H1 (cell line): ENCODE measurements around the gene AHDC1. TPM values are rescaled to one million over a fixed set of nuclear protein-coding genes. Genes with fewer than 3 reads are reported as not detected.

ENCODE experiments used
- CTCF ChIA-PET: fragments of 300-600 bp; sonication (Branson Sonifier 250); formaldehyde crosslinking; loops from one replicate; lab custom pipeline; 2021; ENCODE audit not compliant: partially characterized antibody; lab: Charles Lee
- POLR2A ChIA-PET: fragments of 300-600 bp; sonication (Branson Sonifier 250); formaldehyde crosslinking; loops from one replicate; lab custom pipeline; 2021; ENCODE audit warnings: inconsistent platforms; ENCODE audit not compliant: partially characterized antibody; lab: Charles Lee
- DNase-seq, 2 experiments: peaks; one replicate each; pipeline versions ENCODE4 v3.0.0 to v3.0.0-alpha.2; 2010 to 2022; ENCODE audit warnings: low spot score in 2 of 2, low read depth in 1 of 2, mixed read lengths in 1 of 2
- FAIRE-seq: peaks from 2 replicates; lab custom pipeline; 2011; peaks lifted over from hg19 to GRCh38; lab: Jason Lieb, UNC
- H2AFZ ChIP-seq: 2 replicates; pipeline ENCODE4 v1.8.1; 2012; ENCODE audit warnings: low read length, inconsistent platforms
- H2AK5ac ChIP-seq: 2 replicates; pipeline ENCODE4 v1.6.1; 2013; ENCODE audit warnings: low read depth, low read length
- H2BK120ac ChIP-seq: replicated peaks from 2 replicates; pipeline ENCODE3; 2013; ENCODE audit warnings: low read depth, low read length, inconsistent platforms
- H2BK12ac ChIP-seq: 2 replicates; pipeline ENCODE4 v1.6.1; 2013; ENCODE audit warnings: low read depth, low read length
- H2BK15ac ChIP-seq: 2 replicates; pipeline ENCODE4 v1.6.1; 2013; ENCODE audit warnings: low read length
- H2BK20ac ChIP-seq: 2 replicates; pipeline ENCODE4 v1.6.1; 2013; ENCODE audit warnings: low read length
- H2BK5ac ChIP-seq: 2 replicates; pipeline ENCODE4 v1.6.1; 2013; ENCODE audit warnings: low read depth, low read length
- H3K14ac ChIP-seq: 2 replicates; pipeline ENCODE4 v1.6.1; 2013; ENCODE audit warnings: inconsistent platforms; ENCODE audit not compliant: insufficient read length
- H3K18ac ChIP-seq: 2 replicates; pipeline ENCODE4 v1.6.1; 2013; ENCODE audit warnings: low read length; ENCODE audit errors: extremely low read depth
- H3K23ac ChIP-seq: 2 replicates; pipeline ENCODE4 v1.6.1; 2013; ENCODE audit warnings: inconsistent platforms; ENCODE audit not compliant: insufficient read length
- H3K23me2 ChIP-seq: 2 replicates; pipeline ENCODE4 v1.6.1; 2013; ENCODE audit warnings: low read depth, low read length
- H3K27ac ChIP-seq: 2 replicates; pipeline ENCODE4 v1.6.1; 2011; ENCODE audit warnings: low read depth, low read length, inconsistent platforms
- H3K27me3 ChIP-seq, 4 experiments: replicated peaks in 1 of 4; 1 replicate in 1 of 4; 2 replicates in 3 of 4; pipeline versions ENCODE4 v1.6.1 to v1.8.1; 2011 to 2013; ENCODE audit warnings: low read length in 3 of 4, mild to moderate bottlenecking in 3 of 4, inconsistent platforms in 2 of 4, mixed read lengths in 2 of 4, moderate library complexity in 1 of 4; ENCODE audit not compliant: control insufficient read depth in 3 of 4, insufficient read depth in 3 of 4; ENCODE audit errors: extremely low read depth in 1 of 4
- H3K36me3 ChIP-seq, 4 experiments: 2 replicates each; pipeline versions ENCODE4 v1.6.1 to v1.8.1; 2011 to 2013; ENCODE audit warnings: mild to moderate bottlenecking in 4 of 4, low read length in 3 of 4, moderate library complexity in 2 of 4, control low read depth in 1 of 4, inconsistent platforms in 1 of 4; ENCODE audit not compliant: insufficient read depth in 4 of 4, control insufficient read depth in 2 of 4
- H3K4ac ChIP-seq: replicated peaks from 2 replicates; pipeline ENCODE3; 2013; ENCODE audit warnings: low read length, low read depth, mixed read lengths, inconsistent platforms; ENCODE audit not compliant: insufficient read length
- H3K4me1 ChIP-seq, 4 experiments: replicated peaks in 1 of 4; 1 replicate in 1 of 4; 2 replicates in 3 of 4; pipeline versions ENCODE4 v1.6.1 to v1.8.1; 2011 to 2013; ENCODE audit warnings: low read length in 3 of 4, inconsistent platforms in 2 of 4, mixed read lengths in 1 of 4; ENCODE audit not compliant: insufficient read depth in 4 of 4, control insufficient read depth in 3 of 4
- H3K4me2 ChIP-seq, 2 experiments: 2 replicates each; pipeline versions ENCODE4 v1.6.1 to v1.8.1; 2011 to 2013; ENCODE audit warnings: low read depth in 2 of 2, low read length in 2 of 2, control low read depth in 1 of 2, inconsistent platforms in 1 of 2, mild to moderate bottlenecking in 1 of 2; ENCODE audit not compliant: insufficient read depth in 1 of 2
- H3K4me3 ChIP-seq, 4 experiments: fragments of 200-600, 300-600 bp in 1 of 4; sonication (generic), shearing (Covaris generic), sonication (Bioruptor Twin) in 1 of 4; 2 replicates each; pipeline versions ENCODE4 v1.5.1 to v1.8.1; 2011 to 2016; ENCODE audit warnings: low read length in 4 of 4, low read depth in 3 of 4, control low read depth in 2 of 4, inconsistent platforms in 2 of 4, mild to moderate bottlenecking in 2 of 4, mixed read lengths in 1 of 4, moderate library complexity in 1 of 4; ENCODE audit not compliant: insufficient read depth in 2 of 4; ENCODE audit errors: extremely low read depth in 1 of 4
- H3K56ac ChIP-seq: replicated peaks from 2 replicates; pipeline ENCODE3; 2013; ENCODE audit warnings: low read depth, mild to moderate bottlenecking, mixed read lengths, low read length, inconsistent platforms; ENCODE audit not compliant: insufficient read length
- H3K79me1 ChIP-seq: 2 replicates; pipeline ENCODE4 v1.6.1; 2013; ENCODE audit warnings: low read depth, low read length, control low read depth
- H3K79me2 ChIP-seq, 2 experiments: 2 replicates each; pipeline versions ENCODE4 v1.6.1 to v1.8.1; 2012 to 2013; ENCODE audit warnings: low read length in 2 of 2, mild to moderate bottlenecking in 2 of 2, inconsistent platforms in 1 of 2; ENCODE audit not compliant: insufficient read depth in 2 of 2, control insufficient read depth in 1 of 2
- H3K9ac ChIP-seq, 4 experiments: replicated peaks in 1 of 4; 1 replicate in 1 of 4; 2 replicates in 3 of 4; pipeline versions ENCODE4 v1.6.1 to v1.8.1; 2011 to 2013; ENCODE audit warnings: low read depth in 3 of 4, low read length in 3 of 4, control low read depth in 2 of 4, mild to moderate bottlenecking in 2 of 4, moderate library complexity in 2 of 4, inconsistent platforms in 1 of 4; ENCODE audit errors: extremely low read depth in 1 of 4
- H3K9me3 ChIP-seq, 2 experiments: 2 replicates each; pipeline versions ENCODE4 v1.6.1 to v1.8.1; 2012 to 2013; ENCODE audit warnings: mild to moderate bottlenecking in 2 of 2, moderate library complexity in 2 of 2, control low read depth in 1 of 2, inconsistent platforms in 1 of 2, low read depth in 1 of 2, low read length in 1 of 2, mixed read lengths in 1 of 2; ENCODE audit not compliant: insufficient read depth in 2 of 2
- H4K20me1 ChIP-seq, 2 experiments: replicated peaks in 1 of 2; 2 replicates each; pipeline versions ENCODE3 to v1.8.1; 2011 to 2013; ENCODE audit warnings: inconsistent platforms in 2 of 2, low read length in 2 of 2, mild to moderate bottlenecking in 1 of 2; ENCODE audit not compliant: insufficient read depth in 2 of 2, control insufficient read depth in 1 of 2
- H4K5ac ChIP-seq: 2 replicates; pipeline ENCODE4 v1.6.1; 2013; ENCODE audit warnings: low read length, low read depth, mixed read lengths, inconsistent platforms; ENCODE audit not compliant: insufficient read length
- H4K8ac ChIP-seq: 2 replicates; pipeline ENCODE4 v1.8.0; 2013; ENCODE audit warnings: mild to moderate bottlenecking, moderate library complexity, low read length, inconsistent platforms; ENCODE audit not compliant: insufficient read depth; ENCODE audit errors: extremely low read depth
- H4K91ac ChIP-seq: replicated peaks from 2 replicates; pipeline ENCODE3; 2013; ENCODE audit warnings: low read length, mixed read lengths, inconsistent platforms; ENCODE audit not compliant: insufficient read length
- ASH2L ChIP-seq: fragments of 200-600, 300-600 bp; sonication (generic); IDR thresholded peaks from one replicate; pipeline ENCODE4 v1.7.1; 2017; ENCODE audit warnings: low read length
- KDM1A ChIP-seq: fragments of 200-600, 300-600 bp; sonication (generic); IDR thresholded peaks from 2 replicates; pipeline ENCODE4 v1.7.1; 2016; ENCODE audit warnings: mild to moderate bottlenecking, low read length, borderline replicate concordance
- POU5F1 ChIP-seq: IDR thresholded peaks from 2 replicates; pipeline ENCODE4 v1.6.1; 2011; ENCODE audit warnings: low read depth, mild to moderate bottlenecking, low read length, moderate library complexity
- SIX5 ChIP-seq: IDR thresholded peaks from 2 replicates; pipeline ENCODE4 v1.6.1; 2011; ENCODE audit warnings: mild to moderate bottlenecking, low read depth, low read length
- SP1 ChIP-seq: IDR thresholded peaks from 2 replicates; pipeline ENCODE4 v1.6.1; 2011; ENCODE audit warnings: low read depth, low read length
- WGBS, 2 experiments: shearing (Covaris generic) in 1 of 2; methylation state at CpG; one replicate each; pipeline versions ENCODE4 v1.1.6 to v1.1.7; 2013 to 2015; ENCODE audit warnings: low lambda C conversion rate in 2 of 2, mixed read lengths in 2 of 2, inconsistent platforms in 1 of 2, low coverage in 1 of 2, missing lambda C conversion rate in 1 of 2; ENCODE audit not compliant: insufficient replicate concordance in 2 of 2, insufficient coverage in 1 of 2, insufficient read length in 1 of 2; ENCODE audit errors: extremely low coverage in 1 of 2, missing lambda C conversion rate in 1 of 2; 5-methylcytosine and 5-hydroxymethylcytosine counted together
- polyA plus RNA-seq, 7 experiments: library from polyadenylated mRNA; depleted of rRNA in 3 of 7; stranded (reverse) in 5 of 7; unstranded in 2 of 7; fragments of >200 nt in 5 of 7; fragments of 200-250 nt in 2 of 7; gene quantifications; 1 replicate in 5 of 7; 2 replicates in 1 of 7; 4 replicates in 1 of 7; pipeline versions ENCODE4 v1.2.1 to v1.2.3, GENCODE V29; 2011 to 2013; ENCODE audit warnings: missing spikeins in 2 of 7, mixed read lengths in 2 of 7
- total RNA-seq: library from RNA; stranded (reverse); fragmentation: NEBNext Ultra II Directional; extraction: Animal tissue kit (Norgen Biotek cat#: 25700); gene quantifications from 2 replicates; pipeline ENCODE4 v1.2.1, GENCODE V29; 2021
- TF ChIP-seq, protein P1 (sequence below), 3 experiments: IDR thresholded peaks; 1 replicate in 2 of 3; 2 replicates in 1 of 3; pipeline versions ENCODE4 v1.5.1 to v1.6.1; 2011; ENCODE audit warnings: low read length in 3 of 3, mild to moderate bottlenecking in 3 of 3, inconsistent platforms in 2 of 3, low read depth in 1 of 3, moderate library complexity in 1 of 3; ENCODE audit not compliant: insufficient read depth in 1 of 3; ENCODE audit errors: control extremely low read depth in 1 of 3

Gene AHDC1
- total and polyA plus RNA-seq, 2 of the 8 experiments (the other 6 are each of a cell fraction or from before 2014, with no cell fraction given) = 4.4 to 35.1 TPM

DNA sequence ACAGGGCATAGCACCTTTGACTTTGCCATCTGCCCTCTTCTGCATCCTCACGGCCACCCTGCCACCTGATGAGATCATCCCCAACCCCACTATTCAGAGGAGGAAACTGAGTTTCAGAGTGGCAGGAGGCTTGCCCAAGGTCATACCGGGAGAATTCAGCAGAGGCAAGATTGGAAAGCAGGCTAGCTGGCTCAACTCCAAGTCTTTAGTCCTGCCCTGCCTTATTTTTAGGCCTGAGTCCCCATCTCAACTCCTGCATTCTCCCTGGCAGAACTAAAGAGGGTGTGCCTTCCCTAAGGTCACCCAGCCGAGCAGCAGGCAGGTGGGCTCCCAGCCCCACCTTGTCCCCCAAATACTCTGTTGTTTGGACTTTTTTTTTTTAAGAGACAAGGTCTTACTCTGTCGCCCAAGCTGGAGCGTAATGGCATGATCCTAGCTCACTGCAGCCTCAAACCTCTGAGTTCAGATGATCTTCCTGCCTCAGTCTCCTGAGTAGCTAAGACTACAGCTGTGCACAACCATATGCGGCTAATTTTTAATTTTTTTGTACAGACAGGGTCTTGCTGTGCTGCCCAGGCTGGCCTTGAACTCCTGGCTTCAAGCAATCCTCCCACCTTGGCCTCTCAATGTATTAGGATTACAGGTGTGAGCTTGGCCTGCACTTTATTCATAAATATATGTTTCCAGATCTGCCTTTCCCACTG is 44.8 kb upstream of the AHDC1 start:
- Histone ChIP-seq H4K5ac (no peak overlapping the region), H4K91ac (no peak overlapping the region), H3K18ac (no peak overlapping the region), H4K8ac (no peak overlapping the region), H3K23ac (no peak overlapping the region), H3K56ac (no peak overlapping the region), H3K4me1 (peaks cover 6 to 10% (median 8%) of the 10 kb centered on the region in 4 experiments), H2BK5ac (no peak overlapping the region; the same call in 1 of the 2 replicates), H3K4me3 (no peak overlapping the region), H2BK20ac (peak overlapping the region; percentile 77; the same call in 1 of the 2 replicates), H2BK120ac (no peak overlapping the region), H3K14ac (no peak overlapping the region), H3K79me1 (no peaks in the 10 kb centered on the region), H3K27me3 (no peaks in the 10 kb centered on the region), H3K36me3 (no peaks in the 10 kb centered on the region), H4K20me1 (no peaks in the 10 kb centered on the region), H3K4ac (no peak overlapping the region), H3K9ac (no peak overlapping the region), H2BK15ac (peak overlapping the region; percentile 53; the same call in 1 of the 2 replicates), H3K23me2 (no peaks in the 10 kb centered on the region), H3K27ac (no peak overlapping the region), H3K9me3 (no peaks in the 10 kb centered on the region), H2AK5ac (0 out of 2 replicates have a peak overlapping the region, but pooled peaks have one; percentile 8), H2BK12ac (0 out of 2 replicates have a peak overlapping the region, but pooled peaks have one; percentile 14), H3K4me2 (no peak overlapping the region), H3K79me2 (no peaks in the 10 kb centered on the region), H2AFZ (no peak overlapping the region)
- FAIRE-seq (no peak), DNase-seq (no peak)
- CTCF ChIA-PET = interaction anchor here (0.8 to 6.2 kb wide), 8 partner anchors 10 to 291 kb away, joined by 3 to 47 read pairs (median 8); partner anchors contain the start of gene IFI6
- 93% methylated on average over 6 of the region's 6 CpGs; no CpG with 5 or more reads in 1 of the 2 experiments for WGBS, 2 experiments
- POLR2A ChIA-PET = no interaction called here
- TF ChIP-seq, protein P1, sequence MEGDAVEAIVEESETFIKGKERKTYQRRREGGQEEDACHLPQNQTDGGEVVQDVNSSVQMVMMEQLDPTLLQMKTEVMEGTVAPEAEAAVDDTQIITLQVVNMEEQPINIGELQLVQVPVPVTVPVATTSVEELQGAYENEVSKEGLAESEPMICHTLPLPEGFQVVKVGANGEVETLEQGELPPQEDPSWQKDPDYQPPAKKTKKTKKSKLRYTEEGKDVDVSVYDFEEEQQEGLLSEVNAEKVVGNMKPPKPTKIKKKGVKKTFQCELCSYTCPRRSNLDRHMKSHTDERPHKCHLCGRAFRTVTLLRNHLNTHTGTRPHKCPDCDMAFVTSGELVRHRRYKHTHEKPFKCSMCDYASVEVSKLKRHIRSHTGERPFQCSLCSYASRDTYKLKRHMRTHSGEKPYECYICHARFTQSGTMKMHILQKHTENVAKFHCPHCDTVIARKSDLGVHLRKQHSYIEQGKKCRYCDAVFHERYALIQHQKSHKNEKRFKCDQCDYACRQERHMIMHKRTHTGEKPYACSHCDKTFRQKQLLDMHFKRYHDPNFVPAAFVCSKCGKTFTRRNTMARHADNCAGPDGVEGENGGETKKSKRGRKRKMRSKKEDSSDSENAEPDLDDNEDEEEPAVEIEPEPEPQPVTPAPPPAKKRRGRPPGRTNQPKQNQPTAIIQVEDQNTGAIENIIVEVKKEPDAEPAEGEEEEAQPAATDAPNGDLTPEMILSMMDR (IDR thresholded peaks at IDR 0.05; ENCODE audit: control extremely low read depth in 1 of 3, insufficient read depth in 1 of 3, low read depth in 1 of 3, low read length in 3 of 3) = no peak
- TF ChIP-seq SIX5 = no peak
- no peak for TF ChIP-seq ASH2L
- no peak for TF ChIP-seq POU5F1
- no peak for TF ChIP-seq SP1
- TF ChIP-seq KDM1A = no peak
